ENCODE measurements around the gene DNAJC7. TPM values are rescaled to one million over a fixed set of nuclear protein-coding genes. Genes with fewer than 3 reads are reported as not detected.

The DNAJC7 gene
- total and polyA plus RNA-seq, 2 experiments from 2014 or later: 50.1 to 73.6 TPM

- 78% methylated on average over 10 of the region's 17 CpGs for WGBS (ENCODE audit: low lambda C conversion rate, missing lambda C conversion rate)
- Histone ChIP-seq H2AFZ (no peak overlapping the region), H3K4me3 (no peak overlapping the region), H3K4me1 (ENCODE audit: insufficient read depth) (no peaks in the 10 kb centered on the region), H3K27ac (no peak overlapping the region), H4K20me1 (ENCODE audit: insufficient read depth, poor library complexity, severe bottlenecking) (no peaks in the 10 kb centered on the region), H3K36me3 (replicated peaks; ENCODE audit: insufficient read depth, low read depth) (no peaks in the 10 kb centered on the region), H3K79me2 (no peaks in the 10 kb centered on the region), H3K4me2 (no peak overlapping the region), H3K27me3 (no peaks in the 10 kb centered on the region), H3K9me3 (ENCODE audit: low read depth) (no peaks in the 10 kb centered on the region), H3K9me2 (replicated peaks; ENCODE audit: insufficient read depth) (no peaks in the 10 kb centered on the region)
- TF ChIP-seq, protein P1, sequence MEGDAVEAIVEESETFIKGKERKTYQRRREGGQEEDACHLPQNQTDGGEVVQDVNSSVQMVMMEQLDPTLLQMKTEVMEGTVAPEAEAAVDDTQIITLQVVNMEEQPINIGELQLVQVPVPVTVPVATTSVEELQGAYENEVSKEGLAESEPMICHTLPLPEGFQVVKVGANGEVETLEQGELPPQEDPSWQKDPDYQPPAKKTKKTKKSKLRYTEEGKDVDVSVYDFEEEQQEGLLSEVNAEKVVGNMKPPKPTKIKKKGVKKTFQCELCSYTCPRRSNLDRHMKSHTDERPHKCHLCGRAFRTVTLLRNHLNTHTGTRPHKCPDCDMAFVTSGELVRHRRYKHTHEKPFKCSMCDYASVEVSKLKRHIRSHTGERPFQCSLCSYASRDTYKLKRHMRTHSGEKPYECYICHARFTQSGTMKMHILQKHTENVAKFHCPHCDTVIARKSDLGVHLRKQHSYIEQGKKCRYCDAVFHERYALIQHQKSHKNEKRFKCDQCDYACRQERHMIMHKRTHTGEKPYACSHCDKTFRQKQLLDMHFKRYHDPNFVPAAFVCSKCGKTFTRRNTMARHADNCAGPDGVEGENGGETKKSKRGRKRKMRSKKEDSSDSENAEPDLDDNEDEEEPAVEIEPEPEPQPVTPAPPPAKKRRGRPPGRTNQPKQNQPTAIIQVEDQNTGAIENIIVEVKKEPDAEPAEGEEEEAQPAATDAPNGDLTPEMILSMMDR (IDR thresholded peaks at IDR 0.05; ENCODE audit: poor library complexity): no peak
- TF ChIP-seq EZH2 (IDR thresholded peaks at IDR 0.05; ENCODE audit: borderline replicate concordance): no peak
- no peak for TF ChIP-seq EZH2phosphoT487 (IDR thresholded peaks at IDR 0.05; ENCODE audit: low read depth, severe bottlenecking, unreplicated experiment)
- no peak for DNase-seq (ENCODE audit: low spot score)
Measured at GRCh38 chr17:42026857-42027589, 9.8 kb upstream of the DNAJC7 start.

GRCh38 chr17:42025936-42026335 is 8.7 kb upstream of the DNAJC7 start:
- H3K79me2 ChIP-seq: peaks cover 9% of the 10 kb centered on the region
- no peaks in the 10 kb centered on the region for H4K20me1 ChIP-seq (ENCODE audit: insufficient read depth, poor library complexity, severe bottlenecking)
- H3K9me3 ChIP-seq (ENCODE audit: low read depth): no peaks in the 10 kb centered on the region
- 100% methylated on average over 3 of the region's 3 CpGs for WGBS (ENCODE audit: low lambda C conversion rate, missing lambda C conversion rate)
- no peaks in the 10 kb centered on the region for H3K36me3 ChIP-seq (replicated peaks; ENCODE audit: insufficient read depth, low read depth)
- H3K4me2 ChIP-seq: no peak overlapping the region
- TF ChIP-seq EZH2phosphoT487 (IDR thresholded peaks at IDR 0.05; ENCODE audit: low read depth, severe bottlenecking, unreplicated experiment): no peak
- TF ChIP-seq, protein P1 (IDR thresholded peaks at IDR 0.05; ENCODE audit: poor library complexity): no peak
- H2AFZ ChIP-seq: no peak overlapping the region
- H3K4me3 ChIP-seq: no peak overlapping the region
- no peak overlapping the region for H3K27ac ChIP-seq
- H3K9me2 ChIP-seq (replicated peaks; ENCODE audit: insufficient read depth): no peaks in the 10 kb centered on the region
- no peaks in the 10 kb centered on the region for H3K27me3 ChIP-seq
- peaks cover 5% of the 10 kb centered on the region for H3K4me1 ChIP-seq (ENCODE audit: insufficient read depth)
- DNase-seq (ENCODE audit: low spot score): no peak

- Histone ChIP-seq H3K4me3 (no peak overlapping the region), H3K4me2 (no peak overlapping the region), H3K9me2 (replicated peaks; ENCODE audit: insufficient read depth) (no peaks in the 10 kb centered on the region), H3K4me1 (ENCODE audit: insufficient read depth) (peaks cover 7% of the 10 kb centered on the region), H3K27ac (no peak overlapping the region), H4K20me1 (ENCODE audit: insufficient read depth, poor library complexity, severe bottlenecking) (no peaks in the 10 kb centered on the region), H3K9me3 (ENCODE audit: low read depth) (no peaks in the 10 kb centered on the region), H3K27me3 (no peaks in the 10 kb centered on the region), H3K36me3 (replicated peaks; ENCODE audit: insufficient read depth, low read depth) (no peaks in the 10 kb centered on the region), H3K79me2 (peaks cover 16% of the 10 kb centered on the region), H2AFZ (no peak overlapping the region)
- WGBS (ENCODE audit: low lambda C conversion rate, missing lambda C conversion rate): 81% methylated on average over 8 of the region's 8 CpGs
- no peak for DNase-seq (ENCODE audit: low spot score)
- TF ChIP-seq EZH2 (IDR thresholded peaks at IDR 0.05; ENCODE audit: borderline replicate concordance): no peak
- TF ChIP-seq, protein P1 (IDR thresholded peaks at IDR 0.05; ENCODE audit: poor library complexity): no peak
- TF ChIP-seq EZH2phosphoT487 (IDR thresholded peaks at IDR 0.05; ENCODE audit: low read depth, severe bottlenecking, unreplicated experiment): no peak
Measured at GRCh38 chr17:42025191-42025579, 7.9 kb upstream of the DNAJC7 start.

All from hepatocyte (in vitro differentiated cells).